ENCODE measurements around the gene HOXC5.

DNA sequence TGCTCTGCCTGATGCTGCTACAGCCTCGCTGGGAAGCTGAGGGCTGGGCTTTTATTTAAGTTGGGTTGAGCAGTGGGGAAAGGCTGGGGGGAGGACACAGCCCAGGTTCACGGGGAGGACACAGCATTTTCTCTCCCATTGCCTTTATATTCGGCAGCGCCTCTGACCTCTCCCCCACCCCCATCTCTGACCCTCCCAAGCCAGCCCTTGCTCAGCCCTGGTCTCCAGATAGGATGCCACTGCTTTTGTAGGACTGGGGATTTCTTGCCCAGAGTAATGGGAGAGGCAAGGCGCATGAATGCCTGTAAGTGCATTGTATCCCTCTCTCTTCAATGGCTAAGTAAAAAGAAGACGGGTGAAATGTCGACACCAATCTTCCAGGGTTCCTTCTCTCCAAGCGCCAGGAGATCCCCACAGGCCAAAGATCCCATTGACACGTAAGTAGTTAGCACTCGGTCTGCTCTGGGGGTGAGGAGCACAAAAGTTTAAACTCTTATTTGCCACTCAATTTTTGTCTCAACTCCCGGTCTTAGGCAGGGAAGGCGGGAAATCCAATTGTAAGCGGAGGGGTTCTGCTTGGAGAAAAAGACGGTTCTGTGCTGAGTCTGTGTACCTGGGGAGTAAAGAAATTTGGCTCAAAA is 25.4 kb downstream of the HOXC5 start:
- TF ChIP-seq, protein P1, sequence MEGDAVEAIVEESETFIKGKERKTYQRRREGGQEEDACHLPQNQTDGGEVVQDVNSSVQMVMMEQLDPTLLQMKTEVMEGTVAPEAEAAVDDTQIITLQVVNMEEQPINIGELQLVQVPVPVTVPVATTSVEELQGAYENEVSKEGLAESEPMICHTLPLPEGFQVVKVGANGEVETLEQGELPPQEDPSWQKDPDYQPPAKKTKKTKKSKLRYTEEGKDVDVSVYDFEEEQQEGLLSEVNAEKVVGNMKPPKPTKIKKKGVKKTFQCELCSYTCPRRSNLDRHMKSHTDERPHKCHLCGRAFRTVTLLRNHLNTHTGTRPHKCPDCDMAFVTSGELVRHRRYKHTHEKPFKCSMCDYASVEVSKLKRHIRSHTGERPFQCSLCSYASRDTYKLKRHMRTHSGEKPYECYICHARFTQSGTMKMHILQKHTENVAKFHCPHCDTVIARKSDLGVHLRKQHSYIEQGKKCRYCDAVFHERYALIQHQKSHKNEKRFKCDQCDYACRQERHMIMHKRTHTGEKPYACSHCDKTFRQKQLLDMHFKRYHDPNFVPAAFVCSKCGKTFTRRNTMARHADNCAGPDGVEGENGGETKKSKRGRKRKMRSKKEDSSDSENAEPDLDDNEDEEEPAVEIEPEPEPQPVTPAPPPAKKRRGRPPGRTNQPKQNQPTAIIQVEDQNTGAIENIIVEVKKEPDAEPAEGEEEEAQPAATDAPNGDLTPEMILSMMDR (IDR thresholded peaks at IDR 0.05) = no peak
- TF ChIP-seq POLR2A (IDR thresholded peaks at IDR 0.05) = no peak
